Gastrocnemius medialis (tissue), 4 donors: ENCODE data around the gene CACNG1.

ENCODE experiments used
- CTCF ChIP-seq, 5 experiments: fragments of 450-650 bp in 3 of 5; fragments of 200-600 bp in 2 of 5; sonication (generic) in 2 of 5; IDR thresholded peaks in 4 of 5; conservative IDR thresholded peaks in 1 of 5; 1 replicate in 4 of 5; 2 replicates in 1 of 5; pipeline ENCODE4 v1.5.1; 2016 to 2019; ENCODE audit warnings: antibody characterized with exemption in 5 of 5, mild to moderate bottlenecking in 3 of 5, moderate library complexity in 3 of 5
- POLR2A ChIP-seq, 2 donors: fragments of 450-650 bp; IDR thresholded peaks; one replicate each; pipeline ENCODE4 v1.6.1; 2017; ENCODE audit warnings: antibody characterized with exemption in 2 of 2, mild to moderate bottlenecking in 2 of 2, moderate library complexity in 2 of 2

GRCh38 chr17:67050471-67051154, 6.3 kb downstream of the CACNG1 start:
- TF ChIP-seq CTCF (IDR thresholded peaks at IDR 0.05 in 4 of 5, conservative IDR thresholded peaks at IDR 0.05 in 1 of 5) (no peak), POLR2A (IDR thresholded peaks at IDR 0.05) (no peak)
